ENCODE results near the gene GRM7.

DNA sequence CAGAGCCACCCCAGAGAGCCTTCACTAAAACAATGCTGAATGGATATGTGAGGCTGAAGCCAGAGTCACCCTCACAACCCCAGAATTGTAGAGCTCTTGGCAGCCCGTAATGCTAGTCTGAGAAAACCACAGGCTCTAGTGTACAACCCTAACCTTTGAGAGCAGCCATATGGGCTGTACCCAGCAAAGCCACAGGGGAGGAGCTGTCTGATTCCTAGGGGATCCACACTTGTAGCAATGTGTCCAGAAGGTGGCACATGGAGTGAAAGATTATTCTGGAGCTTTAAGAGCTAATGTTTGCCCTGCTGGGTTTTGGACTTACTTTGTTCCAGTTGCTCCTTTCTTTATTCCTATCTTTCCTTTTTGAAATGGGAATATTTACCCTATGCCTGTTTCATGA, 626.8 kb downstream of the GRM7 start:
- no peak for TF ChIP-seq POLR2A (IDR thresholded peaks at IDR 0.05; ENCODE audit: borderline replicate concordance, extremely low read depth, insufficient read depth, insufficient read length)
- TF ChIP-seq, protein P1, sequence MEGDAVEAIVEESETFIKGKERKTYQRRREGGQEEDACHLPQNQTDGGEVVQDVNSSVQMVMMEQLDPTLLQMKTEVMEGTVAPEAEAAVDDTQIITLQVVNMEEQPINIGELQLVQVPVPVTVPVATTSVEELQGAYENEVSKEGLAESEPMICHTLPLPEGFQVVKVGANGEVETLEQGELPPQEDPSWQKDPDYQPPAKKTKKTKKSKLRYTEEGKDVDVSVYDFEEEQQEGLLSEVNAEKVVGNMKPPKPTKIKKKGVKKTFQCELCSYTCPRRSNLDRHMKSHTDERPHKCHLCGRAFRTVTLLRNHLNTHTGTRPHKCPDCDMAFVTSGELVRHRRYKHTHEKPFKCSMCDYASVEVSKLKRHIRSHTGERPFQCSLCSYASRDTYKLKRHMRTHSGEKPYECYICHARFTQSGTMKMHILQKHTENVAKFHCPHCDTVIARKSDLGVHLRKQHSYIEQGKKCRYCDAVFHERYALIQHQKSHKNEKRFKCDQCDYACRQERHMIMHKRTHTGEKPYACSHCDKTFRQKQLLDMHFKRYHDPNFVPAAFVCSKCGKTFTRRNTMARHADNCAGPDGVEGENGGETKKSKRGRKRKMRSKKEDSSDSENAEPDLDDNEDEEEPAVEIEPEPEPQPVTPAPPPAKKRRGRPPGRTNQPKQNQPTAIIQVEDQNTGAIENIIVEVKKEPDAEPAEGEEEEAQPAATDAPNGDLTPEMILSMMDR (IDR thresholded peaks at IDR 0.05 in 2 of 3, conservative IDR thresholded peaks at IDR 0.05 in 1 of 3; ENCODE audit: borderline replicate concordance in 1 of 3, insufficient read depth in 1 of 3, low read depth in 2 of 3, low read length in 2 of 3), result no peak
- no peak for TF ChIP-seq POLR2AphosphoS5 (IDR thresholded peaks at IDR 0.05; ENCODE audit: low read depth, low read length)
- no peak for TF ChIP-seq EZH2phosphoT487 (IDR thresholded peaks at IDR 0.05; ENCODE audit: borderline replicate concordance)
- no peak for TF ChIP-seq ZFX (IDR thresholded peaks at IDR 0.05)
- TF ChIP-seq TCF7L2 (IDR thresholded peaks at IDR 0.05; ENCODE audit: borderline replicate concordance, extremely low read depth, insufficient read depth, insufficient read length), result no peak
- TF ChIP-seq SIN3A (IDR thresholded peaks at IDR 0.05; ENCODE audit: low read depth), result no peak
- TF ChIP-seq EZH2 (IDR thresholded peaks at IDR 0.05), result no peak
- TF ChIP-seq, protein P2, sequence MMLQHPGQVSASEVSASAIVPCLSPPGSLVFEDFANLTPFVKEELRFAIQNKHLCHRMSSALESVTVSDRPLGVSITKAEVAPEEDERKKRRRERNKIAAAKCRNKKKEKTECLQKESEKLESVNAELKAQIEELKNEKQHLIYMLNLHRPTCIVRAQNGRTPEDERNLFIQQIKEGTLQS (IDR thresholded peaks at IDR 0.05), result no peak
- TF ChIP-seq, protein P3, sequence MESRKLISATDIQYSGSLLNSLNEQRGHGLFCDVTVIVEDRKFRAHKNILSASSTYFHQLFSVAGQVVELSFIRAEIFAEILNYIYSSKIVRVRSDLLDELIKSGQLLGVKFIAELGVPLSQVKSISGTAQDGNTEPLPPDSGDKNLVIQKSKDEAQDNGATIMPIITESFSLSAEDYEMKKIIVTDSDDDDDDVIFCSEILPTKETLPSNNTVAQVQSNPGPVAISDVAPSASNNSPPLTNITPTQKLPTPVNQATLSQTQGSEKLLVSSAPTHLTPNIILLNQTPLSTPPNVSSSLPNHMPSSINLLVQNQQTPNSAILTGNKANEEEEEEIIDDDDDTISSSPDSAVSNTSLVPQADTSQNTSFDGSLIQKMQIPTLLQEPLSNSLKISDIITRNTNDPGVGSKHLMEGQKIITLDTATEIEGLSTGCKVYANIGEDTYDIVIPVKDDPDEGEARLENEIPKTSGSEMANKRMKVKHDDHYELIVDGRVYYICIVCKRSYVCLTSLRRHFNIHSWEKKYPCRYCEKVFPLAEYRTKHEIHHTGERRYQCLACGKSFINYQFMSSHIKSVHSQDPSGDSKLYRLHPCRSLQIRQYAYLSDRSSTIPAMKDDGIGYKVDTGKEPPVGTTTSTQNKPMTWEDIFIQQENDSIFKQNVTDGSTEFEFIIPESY (IDR thresholded peaks at IDR 0.05; ENCODE audit: extremely low read depth, insufficient replicate concordance, low read length), result no peak
- no peak for TF ChIP-seq YY1 (IDR thresholded peaks at IDR 0.05; ENCODE audit: extremely low read depth, insufficient replicate concordance, low read depth, low read length)
- TF ChIP-seq, protein P4, sequence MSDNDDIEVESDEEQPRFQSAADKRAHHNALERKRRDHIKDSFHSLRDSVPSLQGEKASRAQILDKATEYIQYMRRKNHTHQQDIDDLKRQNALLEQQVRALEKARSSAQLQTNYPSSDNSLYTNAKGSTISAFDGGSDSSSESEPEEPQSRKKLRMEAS (IDR thresholded peaks at IDR 0.05), result no peak
- no peak for TF ChIP-seq SRF (IDR thresholded peaks at IDR 0.05; ENCODE audit: low read depth)
